Measurements from ENCODE around the gene PPP2R2C.

GRCh38 chr4:6502747-6503465, 30.5 kb upstream of the PPP2R2C start:
- no peak for TF ChIP-seq CTCF (conservative IDR thresholded peaks at IDR 0.05; ENCODE audit: low read depth, low read length)
- no peak for TF ChIP-seq EZH2 (IDR thresholded peaks at IDR 0.05; ENCODE audit: low read length, unreplicated experiment)

Measured in PC-3 (cell line).